Activated CD4-positive, alpha-beta T cell treated with anti-CD3 and anti-CD28 coated beads for 36 hours (primary cell): Measurements from ENCODE around the gene HIF1A. TPM values are rescaled to one million over a fixed set of nuclear protein-coding genes. Genes with fewer than 3 reads are reported as not detected.

Experiments used
- ATAC-seq: fragments of 200-7000 bp; cut with Tn5 transposase; one replicate; pipeline ENCODE4 v1.10.0; 2021; ENCODE audit warnings: mild to moderate bottlenecking, moderate library complexity
- CTCF ChIA-PET: fragments of 350-600 bp; sonication (Branson Sonifier 250); formaldehyde crosslinking; loops from one replicate; lab custom pipeline; 2021; ENCODE audit warnings: antibody characterized with exemption; lab: Charles Lee
- POLR2A ChIA-PET: fragments of 350-600 bp; sonication (Branson Sonifier 250); formaldehyde crosslinking; loops from one replicate; lab custom pipeline; 2021; ENCODE audit warnings: antibody characterized with exemption, inconsistent platforms; lab: Charles Lee
- DNase-seq: peaks from one replicate; pipeline ENCODE4 v3.0.0-alpha.2; 2020
- H3K27ac Mint-ChIP-seq: one replicate; pipeline ENCODE4 v1.8.0; 2021; ENCODE audit warnings: mixed read lengths
- H3K27me3 Mint-ChIP-seq: one replicate; pipeline ENCODE4 v1.8.0; 2021; ENCODE audit warnings: mixed read lengths
- H3K36me3 Mint-ChIP-seq: one replicate; pipeline ENCODE4 v1.8.0; 2021; ENCODE audit warnings: low read depth, mixed read lengths
- H3K4me1 Mint-ChIP-seq: one replicate; pipeline ENCODE4 v1.8.0; 2021; ENCODE audit warnings: mixed read lengths
- H3K4me3 Mint-ChIP-seq: one replicate; pipeline ENCODE4 v1.8.0; 2021; ENCODE audit warnings: mild to moderate bottlenecking, moderate library complexity, mixed read lengths
- H3K9me3 Mint-ChIP-seq: one replicate; pipeline ENCODE4 v1.8.0; 2021; ENCODE audit warnings: low read depth, mixed read lengths
- intact Hi-C, 2 experiments: fragments of 100-400 bp; cut with DNase I in 1 of 2; cut with micrococcal nuclease in 1 of 2; formaldehyde crosslinking; loops; one replicate each; pipeline versions ENCODE4 v1.14.2 to v1.15.1; 2022 to 2024; cut with DNase I, micrococcal nuclease
- total RNA-seq, 2 experiments: library from RNA; stranded (reverse); gene quantifications; one replicate each; pipeline ENCODE4 v1.2.3, GENCODE V29; 2021

Gene HIF1A
- total RNA-seq, 2 experiments from 2014 or later, result 196 to 329 TPM

DNA sequence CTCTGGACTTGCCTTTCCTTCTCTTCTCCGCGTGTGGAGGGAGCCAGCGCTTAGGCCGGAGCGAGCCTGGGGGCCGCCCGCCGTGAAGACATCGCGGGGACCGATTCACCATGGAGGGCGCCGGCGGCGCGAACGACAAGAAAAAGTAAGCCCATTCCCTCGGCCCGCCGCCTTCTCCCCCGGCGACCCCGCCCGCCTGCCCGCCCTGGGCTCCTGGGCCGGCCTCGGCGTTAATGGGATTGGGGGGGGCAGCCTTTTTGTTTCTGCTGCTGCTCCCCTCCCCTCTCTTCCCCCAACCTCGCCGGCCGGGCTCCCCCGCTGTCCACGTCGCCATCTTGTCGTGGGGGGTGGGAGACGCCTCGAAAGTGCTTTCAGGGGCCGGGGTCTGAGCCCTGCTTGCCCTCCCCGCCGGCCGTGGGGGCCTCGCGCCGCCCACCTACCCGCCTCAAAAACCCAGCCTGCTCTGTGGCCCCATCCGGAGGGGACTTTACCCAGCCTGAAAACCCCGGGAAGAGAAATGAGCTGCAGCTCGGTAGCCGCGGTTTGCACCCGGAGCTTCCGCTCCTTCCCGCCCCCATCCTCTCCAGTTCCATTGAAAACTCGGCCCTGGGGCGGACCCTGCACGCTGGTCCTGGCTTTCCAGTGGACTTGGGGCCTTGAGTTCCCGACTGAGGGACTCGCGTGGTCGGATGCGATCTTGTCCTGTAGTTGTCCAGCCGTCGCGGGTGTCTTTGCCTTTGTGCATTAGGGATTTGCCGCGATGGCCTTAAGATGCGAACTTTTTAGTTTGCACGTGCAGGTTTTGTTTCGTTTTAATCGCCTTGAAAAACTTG is 598 bp downstream of the HIF1A start:
- intact Hi-C loops, result loop anchor here (1.0 to 10.0 kb wide), 17 partner anchors 17 to 1949 kb away; partner anchors contain the start of genes PPM1A (in 1 of the 2), PRKCH (in 1 of the 2), SNAPC1 (in 1 of the 2) and WDR89 (in 1 of the 2)
- Mint-ChIP-seq H3K4me3 (peak overlapping the region; percentile 99), H3K27me3 (no peaks in the 10 kb centered on the region), H3K27ac (peak overlapping the region; percentile 98), H3K4me1 (peaks cover 50% of the 10 kb centered on the region), H3K36me3 (peaks cover 48% of the 10 kb centered on the region), H3K9me3 (no peaks in the 10 kb centered on the region)
- DNase-seq (peak; percentile 78), ATAC-seq (peak; percentile 7)
- POLR2A ChIA-PET, result interaction anchor here (0.5 to 1.4 kb wide), 10 partner anchors 10 to 358 kb away, joined by 3 to 7 read pairs (median 4); partner anchors contain the start of gene SNAPC1
- CTCF ChIA-PET, result interaction anchor here (0.6 to 0.8 kb wide), 6 partner anchors 21 to 220 kb away, joined by 3 read pairs; no protein-coding TSS in a partner anchor

DNA sequence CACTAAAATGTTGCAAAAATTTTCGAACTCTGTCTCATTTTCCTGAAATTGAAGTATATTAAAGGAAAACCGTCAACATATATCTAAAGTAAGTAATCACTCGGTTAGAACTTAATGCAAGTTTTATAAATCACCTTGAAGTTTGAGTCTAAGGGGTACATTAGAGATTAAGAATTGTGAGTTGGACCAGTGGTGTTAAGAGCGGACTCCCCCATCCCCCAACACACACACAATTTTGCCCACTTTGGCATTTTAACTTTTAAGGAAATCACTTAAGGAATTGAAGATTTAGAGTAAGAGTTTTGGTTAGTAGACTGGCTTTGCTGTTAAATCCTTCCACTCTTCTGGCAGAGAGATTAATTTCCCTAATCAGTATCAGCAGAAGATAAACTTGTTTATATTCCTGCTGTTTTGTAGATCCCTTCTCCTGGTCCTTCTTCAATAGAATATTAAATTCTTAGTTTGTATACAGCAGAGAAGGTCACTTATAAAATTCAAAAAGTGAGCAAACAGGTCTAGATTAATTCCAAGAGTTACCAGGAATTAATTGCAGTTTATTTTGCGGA is 1.5 kb downstream of the HIF1A start:
- H3K36me3 Mint-ChIP-seq, result peaks cover 54% of the 10 kb centered on the region
- DNase-seq (no peak), ATAC-seq (no peak)
- peaks cover 49% of the 10 kb centered on the region for H3K4me1 Mint-ChIP-seq
- peak overlapping the region; percentile 98 for H3K27ac Mint-ChIP-seq
- peak overlapping the region; percentile 99 for H3K4me3 Mint-ChIP-seq
- H3K27me3 Mint-ChIP-seq, result no peaks in the 10 kb centered on the region
- ChIA-PET CTCF (interaction anchor here (0.9 to 1.6 kb wide), 4 partner anchors 10 to 236 kb away, joined by 3 to 5 read pairs (median 4); no protein-coding TSS in a partner anchor), POLR2A (interaction anchor here (1.2 kb wide), 1 partner anchor 9 kb away, joined by 3 read pairs; no protein-coding TSS in a partner anchor)
- no peaks in the 10 kb centered on the region for H3K9me3 Mint-ChIP-seq
- intact Hi-C loops, result loop anchor here (2.0 to 10.0 kb wide), 5 partner anchors 16 to 1948 kb away; partner anchors contain the start of genes PPM1A (in 1 of the 2), PRKCH (in 1 of the 2) and WDR89 (in 1 of the 2)

DNA sequence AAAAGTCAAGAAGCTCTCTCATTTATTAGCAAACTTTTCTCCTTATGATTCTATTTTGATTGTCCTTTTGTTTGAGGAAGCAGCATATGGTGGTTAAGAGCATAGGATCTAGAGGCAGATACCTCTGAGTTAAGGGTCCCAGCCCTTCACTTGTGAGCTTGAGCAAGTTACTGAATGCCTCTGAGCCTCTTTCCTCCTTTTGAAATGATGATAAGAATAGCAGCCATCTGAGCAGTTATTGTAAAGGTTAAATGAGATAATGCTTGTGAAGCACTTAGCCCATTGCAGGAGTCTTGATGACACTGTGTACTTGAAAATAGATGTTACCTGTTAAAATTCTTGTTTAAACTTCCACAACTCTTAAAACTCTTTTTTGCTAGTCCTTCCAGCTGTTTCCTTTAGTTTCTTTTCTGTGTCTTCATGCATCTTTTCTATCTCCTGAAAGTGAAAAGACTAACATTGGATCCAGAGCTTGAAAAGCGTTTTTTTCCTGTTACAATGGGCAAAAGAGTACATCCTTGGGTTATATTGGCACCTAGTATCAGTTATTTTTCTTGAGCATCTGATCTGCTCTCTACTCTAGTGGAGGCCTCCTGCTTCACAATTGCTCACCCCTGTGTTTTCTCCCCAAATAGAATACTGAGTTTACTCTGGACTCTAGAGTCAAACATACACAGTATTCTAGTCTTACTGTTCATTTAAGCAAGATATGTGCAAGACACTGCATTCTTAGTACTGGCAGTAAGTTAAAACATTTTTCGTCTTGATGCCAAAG is 3.1 kb downstream of the HIF1A start:
- H3K36me3 Mint-ChIP-seq, result peaks cover 58% of the 10 kb centered on the region
- intact Hi-C loops, result loop anchor here (2.0 to 10.0 kb wide), 5 partner anchors 20 to 1946 kb away; partner anchors contain the start of genes PPM1A (in 1 of the 2), PRKCH (in 1 of the 2) and WDR89 (in 1 of the 2)
- CTCF ChIA-PET, result interaction anchor here (0.5 to 1.7 kb wide), 10 partner anchors 15 to 369 kb away, joined by 3 to 5 read pairs (median 3); no protein-coding TSS in a partner anchor
- peak overlapping the region; percentile 98 for H3K27ac Mint-ChIP-seq
- no peaks in the 10 kb centered on the region for H3K9me3 Mint-ChIP-seq
- ATAC-seq, result no peak
- H3K4me3 Mint-ChIP-seq, result peak overlapping the region; percentile 99
- H3K27me3 Mint-ChIP-seq, result no peaks in the 10 kb centered on the region
- POLR2A ChIA-PET, result interaction anchor here (0.5 to 0.9 kb wide), 3 partner anchors 56 to 220 kb away, joined by 3 to 4 read pairs (median 3); no protein-coding TSS in a partner anchor
- DNase-seq, result no peak
- H3K4me1 Mint-ChIP-seq, result peaks cover 51% of the 10 kb centered on the region

DNA sequence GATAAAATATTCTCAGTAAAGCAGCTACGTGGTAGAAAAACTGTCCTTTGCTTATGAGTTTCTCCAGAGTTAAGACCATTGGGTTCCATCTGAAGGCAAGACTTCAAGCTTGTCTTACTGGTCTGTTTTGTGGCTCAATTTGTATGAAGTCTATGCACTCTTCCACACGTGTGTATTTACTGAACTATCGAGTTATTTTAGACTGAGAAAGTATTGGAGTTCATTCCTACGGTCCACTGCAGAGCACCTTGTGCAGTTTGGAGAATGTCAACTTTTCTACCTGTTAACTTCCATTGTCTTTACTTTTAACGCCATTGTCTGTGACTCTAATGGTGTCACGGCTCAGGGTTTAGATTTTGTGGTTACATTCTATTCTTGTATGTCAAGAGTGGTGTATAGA is 3.7 kb downstream of the HIF1A start:
- Mint-ChIP-seq H3K36me3 (peaks cover 60% of the 10 kb centered on the region), H3K27ac (peak overlapping the region; percentile 98), H3K4me1 (peaks cover 55% of the 10 kb centered on the region), H3K4me3 (peak overlapping the region; percentile 99), H3K9me3 (no peaks in the 10 kb centered on the region), H3K27me3 (no peaks in the 10 kb centered on the region)
- POLR2A ChIA-PET, result interaction anchor here (0.6 to 0.9 kb wide), 2 partner anchors 119 to 221 kb away, joined by 3 read pairs; no protein-coding TSS in a partner anchor
- DNase-seq (no peak), ATAC-seq (no peak)
- CTCF ChIA-PET, result interaction anchor here (0.7 to 1.7 kb wide), 3 partner anchors 16 to 129 kb away, joined by 3 to 4 read pairs (median 3); no protein-coding TSS in a partner anchor
- intact Hi-C loops, result loop anchor here (2.0 to 10.0 kb wide), 5 partner anchors 20 to 1946 kb away; partner anchors contain the start of genes PPM1A (in 1 of the 2), PRKCH (in 1 of the 2) and WDR89 (in 1 of the 2)

DNA sequence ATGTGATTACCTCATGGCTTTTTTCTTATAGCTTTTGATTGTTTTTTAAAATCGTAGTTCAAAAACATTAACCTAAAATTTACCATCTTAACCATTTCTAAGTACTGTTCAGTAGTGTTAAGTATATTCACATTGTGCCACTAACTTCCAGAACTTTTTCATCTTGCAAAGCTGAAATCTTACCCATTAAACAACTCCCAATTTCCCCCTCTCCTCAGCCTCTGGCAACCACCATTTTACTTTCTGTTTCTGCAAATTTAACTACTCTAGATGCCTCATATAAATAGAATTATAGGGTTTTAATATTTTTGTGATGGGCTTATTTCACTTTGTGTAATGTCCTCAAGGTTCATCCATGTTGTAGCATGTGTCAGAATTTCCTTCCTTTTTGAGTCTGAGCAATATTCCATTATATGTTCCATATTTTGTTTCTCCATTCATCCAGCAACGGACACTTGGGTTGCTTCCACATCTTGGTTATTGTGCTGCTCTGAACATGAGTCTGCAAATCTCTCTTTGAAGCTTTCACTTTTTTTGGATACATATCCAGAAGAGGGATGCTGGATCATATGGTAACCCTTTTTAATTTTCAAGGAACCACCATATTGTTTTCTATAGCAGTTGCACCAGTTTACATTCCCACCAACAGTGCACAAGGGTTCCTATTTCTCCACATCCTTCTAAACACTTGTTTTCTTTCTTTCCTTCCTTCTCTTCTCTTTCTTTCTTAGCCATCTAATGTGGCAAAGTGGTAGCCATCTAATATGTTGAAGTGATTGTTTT is 5.0 kb downstream of the HIF1A start:
- H3K4me3 Mint-ChIP-seq, result peak overlapping the region; percentile 99
- H3K27ac Mint-ChIP-seq, result peak overlapping the region; percentile 52
- ChIA-PET POLR2A (interaction anchor here (0.6 to 1.3 kb wide), 3 partner anchors 16 to 224 kb away, joined by 3 to 5 read pairs (median 4); no protein-coding TSS in a partner anchor), CTCF (interaction anchor here (1.0 to 1.5 kb wide), 6 partner anchors 10 to 174 kb away, joined by 3 to 4 read pairs (median 3); no protein-coding TSS in a partner anchor)
- intact Hi-C loops, result no loop called here
- ATAC-seq (no peak), DNase-seq (no peak)
- H3K4me1 Mint-ChIP-seq, result peaks cover 59% of the 10 kb centered on the region
- H3K27me3 Mint-ChIP-seq, result no peaks in the 10 kb centered on the region
- H3K36me3 Mint-ChIP-seq, result peaks cover 70% of the 10 kb centered on the region
- H3K9me3 Mint-ChIP-seq, result no peaks in the 10 kb centered on the region

DNA sequence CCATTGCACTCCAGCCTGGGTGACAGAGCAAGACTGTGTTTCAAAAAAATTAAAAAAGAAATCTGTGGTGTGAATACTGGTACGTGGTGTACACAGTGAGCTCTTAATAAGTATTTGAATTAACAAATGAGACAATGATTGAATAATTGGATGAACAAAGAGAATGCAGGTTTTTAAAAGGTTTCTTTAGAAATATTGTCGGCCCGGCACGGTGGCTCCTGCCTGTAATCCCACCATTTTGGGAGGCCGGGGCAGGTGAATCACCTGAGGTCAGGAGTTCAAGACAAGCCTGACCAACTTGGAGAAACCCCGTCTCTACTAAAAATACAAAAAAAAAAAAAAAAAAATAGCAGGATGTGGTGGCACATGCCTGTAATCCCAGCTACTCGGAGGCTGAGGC is 6.6 kb downstream of the HIF1A start:
- POLR2A ChIA-PET, result interaction anchor here (0.6 kb wide), 1 partner anchor 187 kb away, joined by 3 read pairs; no protein-coding TSS in a partner anchor
- CTCF ChIA-PET, result interaction anchor here (1.2 to 1.4 kb wide), 2 partner anchors 106 to 226 kb away, joined by 3 to 4 read pairs; no protein-coding TSS in a partner anchor
- H3K4me3 Mint-ChIP-seq, result peak overlapping the region; percentile 69
- H3K4me1 Mint-ChIP-seq, result peaks cover 75% of the 10 kb centered on the region
- H3K9me3 Mint-ChIP-seq, result no peaks in the 10 kb centered on the region
- intact Hi-C loops, result no loop called here
- peaks cover 70% of the 10 kb centered on the region for H3K36me3 Mint-ChIP-seq
- ATAC-seq (no peak), DNase-seq (peak; percentile 45)
- H3K27ac Mint-ChIP-seq, result peak overlapping the region; percentile 63
- no peaks in the 10 kb centered on the region for H3K27me3 Mint-ChIP-seq

DNA sequence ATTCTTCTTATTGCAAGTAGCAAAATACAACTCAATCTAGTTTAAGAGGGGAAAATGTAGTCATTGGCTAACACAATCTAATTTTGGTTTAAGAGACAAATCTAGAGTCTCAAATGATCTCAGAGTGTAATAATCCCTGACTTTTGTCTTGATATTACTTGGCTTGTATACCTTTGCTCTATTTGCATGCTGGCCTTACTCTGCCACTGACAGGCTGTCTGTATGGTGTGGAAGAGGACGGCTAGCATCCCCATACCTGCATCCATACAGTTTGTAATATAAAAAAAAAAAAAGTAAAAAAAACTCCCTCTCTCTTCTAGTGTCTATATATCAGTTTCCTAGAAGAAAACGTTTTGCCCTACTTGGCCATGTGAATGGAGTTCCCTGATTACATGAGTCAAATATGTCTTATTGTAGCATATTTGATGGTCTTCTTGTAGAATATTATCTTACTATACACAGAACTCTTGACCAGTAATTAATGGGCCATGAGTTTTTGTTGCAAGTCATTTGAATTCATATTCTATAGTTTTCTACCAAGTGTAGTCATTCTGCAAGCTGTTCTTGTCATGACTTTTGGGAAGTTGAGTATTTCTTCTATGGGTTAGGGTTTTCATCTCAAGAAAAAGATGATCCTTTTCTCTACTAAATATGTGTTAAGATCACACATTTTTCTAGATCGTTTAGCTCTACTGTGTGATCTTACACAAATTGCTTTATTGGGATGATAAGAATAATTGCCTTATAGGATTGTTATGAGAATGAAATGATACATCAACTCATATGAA is 8.2 kb downstream of the HIF1A start:
- Mint-ChIP-seq H3K9me3 (peaks cover under 1% of the 10 kb centered on the region), H3K27me3 (no peaks in the 10 kb centered on the region), H3K27ac (peak overlapping the region; percentile 69), H3K36me3 (peaks cover 63% of the 10 kb centered on the region), H3K4me1 (peaks cover 82% of the 10 kb centered on the region), H3K4me3 (peak overlapping the region; percentile 47)
- ChIA-PET CTCF (interaction anchor here (0.6 to 2.0 kb wide), 8 partner anchors 11 to 246 kb away, joined by 3 to 11 read pairs (median 3); no protein-coding TSS in a partner anchor), POLR2A (interaction anchor here (0.9 to 1.6 kb wide), 3 partner anchors 9 to 192 kb away, joined by 3 to 5 read pairs (median 3); partner anchors contain the start of gene HIF1A)
- peak; percentile 66 for ATAC-seq
- intact Hi-C loops, result no loop called here
- DNase-seq, result no peak

DNA sequence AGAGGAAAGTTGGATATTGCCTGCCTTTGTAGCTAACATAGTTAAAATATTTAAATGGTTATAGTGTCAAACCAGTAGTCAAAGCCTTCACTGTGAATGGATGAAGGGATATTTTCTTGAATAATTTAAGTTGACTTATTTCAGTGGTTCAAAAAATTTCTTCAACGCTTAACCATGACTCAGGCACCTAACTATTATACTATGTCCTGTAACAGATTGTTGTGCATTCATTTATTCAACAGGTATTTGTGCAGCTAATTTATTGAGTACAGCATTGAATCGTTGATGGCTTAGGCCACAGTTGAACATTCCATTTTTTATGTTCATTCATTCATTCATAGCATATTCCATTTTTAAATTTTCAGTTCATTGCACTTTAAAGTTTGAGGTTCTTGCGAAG is 9.2 kb downstream of the HIF1A start:
- H3K36me3 Mint-ChIP-seq, result peaks cover 60% of the 10 kb centered on the region
- ChIA-PET POLR2A (interaction anchor here (1.0 to 1.6 kb wide), 2 partner anchors 43 to 193 kb away, joined by 3 to 5 read pairs; no protein-coding TSS in a partner anchor), CTCF (interaction anchor here (1.0 to 2.0 kb wide), 5 partner anchors 12 to 228 kb away, joined by 3 to 11 read pairs (median 4); no protein-coding TSS in a partner anchor)
- ATAC-seq (no peak), DNase-seq (no peak)
- peaks cover 85% of the 10 kb centered on the region for H3K4me1 Mint-ChIP-seq
- peaks cover 2% of the 10 kb centered on the region for H3K9me3 Mint-ChIP-seq
- no peak overlapping the region for H3K27ac Mint-ChIP-seq
- peak overlapping the region; percentile 19 for H3K4me3 Mint-ChIP-seq
- no peaks in the 10 kb centered on the region for H3K27me3 Mint-ChIP-seq
- intact Hi-C loops, result no loop called here

DNA sequence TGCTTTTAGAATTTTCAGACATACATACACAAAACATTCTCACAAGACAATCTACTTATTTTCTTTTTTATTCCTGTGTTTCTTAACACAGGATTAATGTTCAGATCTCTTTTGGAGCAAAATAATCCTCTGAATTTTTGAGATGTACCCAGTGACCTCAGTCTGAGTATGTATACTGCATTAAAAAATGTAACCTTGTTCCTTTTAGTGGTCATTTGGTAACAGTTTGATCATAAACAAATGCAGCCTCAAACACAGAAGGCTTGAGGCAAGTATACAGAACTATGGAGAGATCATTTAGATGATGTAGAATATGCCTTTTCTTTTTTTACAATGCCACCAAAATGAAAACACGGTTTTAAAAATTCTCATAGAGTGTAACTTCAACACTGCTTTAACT is 9.7 kb downstream of the HIF1A start:
- DNase-seq (no peak), ATAC-seq (no peak)
- intact Hi-C loops, result no loop called here
- Mint-ChIP-seq H3K4me1 (peaks cover 88% of the 10 kb centered on the region), H3K27me3 (no peaks in the 10 kb centered on the region), H3K4me3 (peak overlapping the region; percentile 19), H3K36me3 (peaks cover 57% of the 10 kb centered on the region), H3K9me3 (peaks cover 2% of the 10 kb centered on the region), H3K27ac (no peak overlapping the region)
- CTCF ChIA-PET, result interaction anchor here (1.2 to 2.0 kb wide), 7 partner anchors 11 to 233 kb away, joined by 3 to 11 read pairs (median 8); no protein-coding TSS in a partner anchor
- POLR2A ChIA-PET, result interaction anchor here (0.7 kb wide), 1 partner anchor 190 kb away, joined by 3 read pairs; no protein-coding TSS in a partner anchor
